Smooth muscle cell (in vitro differentiated cells): Measurements from ENCODE around the gene SLCO2A1. TPM values are rescaled to one million over a fixed set of nuclear protein-coding genes. Genes with fewer than 3 reads are reported as not detected.

Experiments
- DNase-seq: peaks from one replicate; lab custom pipeline; 2025; ENCODE audit not compliant: unreplicated experiment; lab: John Stamatoyannopoulos, UW
- H2AFZ ChIP-seq: fragments of 200-600 bp; sonication (generic); 2 replicates; pipeline ENCODE4 v1.6.0; 2016; ENCODE audit warnings: antibody characterized with exemption, low read depth, mild to moderate bottlenecking
- H3F3A ChIP-seq: fragments of 200-600 bp; sonication (generic); 2 replicates; pipeline ENCODE4 v1.6.0; 2017; ENCODE audit warnings: antibody characterized with exemption, low read depth
- H3K27ac ChIP-seq: fragments of 200-600 bp; sonication (generic); 2 replicates; pipeline ENCODE4 v1.5.1; 2016; ENCODE audit warnings: low read depth, mild to moderate bottlenecking
- H3K27me3 ChIP-seq: fragments of 200-600 bp; sonication (generic); 2 replicates; pipeline ENCODE4 v1.6.1; 2016; ENCODE audit warnings: low read depth, mild to moderate bottlenecking
- H3K36me3 ChIP-seq: fragments of 200-600 bp; sonication (generic); 2 replicates; pipeline ENCODE4 v1.5.1; 2016; ENCODE audit warnings: low read depth
- H3K4me1 ChIP-seq: fragments of 200-600 bp; sonication (generic); 2 replicates; pipeline ENCODE4 v1.5.1; 2016; ENCODE audit warnings: low read depth
- H3K4me2 ChIP-seq: fragments of 200-600 bp; sonication (generic); 2 replicates; pipeline ENCODE4 v1.6.0; 2016; ENCODE audit warnings: mild to moderate bottlenecking
- H3K4me3 ChIP-seq: fragments of 200-600 bp; sonication (generic); 2 replicates; pipeline ENCODE4 v1.5.1; 2016; ENCODE audit warnings: mild to moderate bottlenecking
- H3K79me2 ChIP-seq: fragments of 200-600 bp; sonication (generic); 2 replicates; pipeline ENCODE4 v1.6.0; 2016; ENCODE audit warnings: low read depth, mild to moderate bottlenecking
- H3K9ac ChIP-seq: fragments of 200-600 bp; sonication (generic); 2 replicates; pipeline ENCODE4 v1.6.0; 2016; ENCODE audit warnings: low read depth
- H3K9me3 ChIP-seq: fragments of 200-600 bp; sonication (generic); replicated peaks from 2 replicates; pipeline ENCODE4 v1.5.1; 2016; ENCODE audit warnings: low read depth
- H4K20me1 ChIP-seq: fragments of 200-600 bp; sonication (generic); 2 replicates; pipeline ENCODE4 v1.6.0; 2016; ENCODE audit warnings: low read depth
- WGBS: methylation state at CpG from one replicate; pipeline ENCODE4 v1.1.7; 2016; ENCODE audit warnings: low lambda C conversion rate; 5-methylcytosine and 5-hydroxymethylcytosine counted together
- polyA plus RNA-seq: library from polyadenylated mRNA; unstranded; fragments of >200 nt; fragmentation: Nextera tagmentation; extraction: Ambion mirVana; gene quantifications from 2 replicates; pipeline ENCODE4 v1.2.1, GENCODE V29; 2016
- total RNA-seq: library from RNA; depleted of rRNA; stranded (reverse); fragments of >200 nt; gene quantifications from 2 replicates; pipeline ENCODE4 v1.2.3, GENCODE V29; 2014
- TF ChIP-seq, protein P1 (sequence below): fragments of 200-600 bp; sonication (generic); IDR thresholded peaks from 2 replicates; pipeline ENCODE4 v1.5.1; 2017; ENCODE audit warnings: borderline replicate concordance, mild to moderate bottlenecking, antibody characterized with exemption; ENCODE audit not compliant: insufficient read depth, poor library complexity, severe bottlenecking

Gene SLCO2A1
- total and polyA plus RNA-seq, 2 experiments from 2014 or later, result 7.7 to 14.2 TPM

DNA sequence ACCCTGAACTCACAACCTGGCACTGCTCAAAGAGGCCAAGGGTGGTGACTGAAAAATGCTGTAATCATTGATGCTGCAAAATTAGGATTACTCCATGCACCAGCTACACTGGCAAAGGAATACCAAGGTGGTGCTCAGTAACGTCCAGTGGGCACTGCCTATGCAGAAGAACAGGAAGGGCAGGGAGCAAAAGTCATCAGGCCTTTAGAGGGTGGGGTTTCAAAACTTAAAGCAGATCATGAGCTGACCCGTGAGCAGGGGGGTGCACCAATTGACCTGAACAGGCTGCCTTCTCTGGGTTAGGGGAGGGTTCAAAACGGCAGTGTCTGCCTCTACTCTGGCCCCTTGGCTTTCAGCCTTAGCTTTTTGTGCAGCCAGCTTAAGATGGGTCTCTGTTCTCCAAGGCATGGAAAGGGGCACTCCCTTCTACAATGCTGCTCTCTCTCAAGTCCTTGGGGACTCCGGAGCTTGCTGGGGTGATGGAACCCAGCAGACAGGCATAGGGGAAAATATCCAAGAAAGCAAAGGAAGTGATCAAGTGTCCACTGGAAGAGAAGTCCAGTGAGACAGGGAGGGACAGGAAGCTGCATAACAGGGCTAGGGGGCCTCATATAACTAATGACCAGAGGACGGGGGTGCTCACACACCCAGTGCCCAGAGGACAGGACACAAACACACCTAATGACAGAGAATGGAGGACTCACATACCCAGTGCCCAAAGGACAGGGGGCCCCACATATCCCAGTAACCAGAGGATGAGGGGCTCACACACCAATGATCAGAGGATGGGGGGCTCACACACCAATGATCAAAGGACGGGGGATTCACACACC, 145.5 kb downstream of the SLCO2A1 start:
- Histone ChIP-seq H3K27ac (no peak overlapping the region), H3K4me3 (no peak overlapping the region), H3K27me3 (no peaks in the 10 kb centered on the region), H4K20me1 (no peaks in the 10 kb centered on the region), H3K79me2 (no peaks in the 10 kb centered on the region), H3K36me3 (no peaks in the 10 kb centered on the region), H3K4me2 (no peak overlapping the region), H3K9me3 (no peaks in the 10 kb centered on the region), H3K9ac (no peak overlapping the region), H3K4me1 (peaks cover 8% of the 10 kb centered on the region), H2AFZ (no peak overlapping the region), H3F3A (no peaks in the 10 kb centered on the region)
- DNase-seq, result no peak
- TF ChIP-seq, protein P1, sequence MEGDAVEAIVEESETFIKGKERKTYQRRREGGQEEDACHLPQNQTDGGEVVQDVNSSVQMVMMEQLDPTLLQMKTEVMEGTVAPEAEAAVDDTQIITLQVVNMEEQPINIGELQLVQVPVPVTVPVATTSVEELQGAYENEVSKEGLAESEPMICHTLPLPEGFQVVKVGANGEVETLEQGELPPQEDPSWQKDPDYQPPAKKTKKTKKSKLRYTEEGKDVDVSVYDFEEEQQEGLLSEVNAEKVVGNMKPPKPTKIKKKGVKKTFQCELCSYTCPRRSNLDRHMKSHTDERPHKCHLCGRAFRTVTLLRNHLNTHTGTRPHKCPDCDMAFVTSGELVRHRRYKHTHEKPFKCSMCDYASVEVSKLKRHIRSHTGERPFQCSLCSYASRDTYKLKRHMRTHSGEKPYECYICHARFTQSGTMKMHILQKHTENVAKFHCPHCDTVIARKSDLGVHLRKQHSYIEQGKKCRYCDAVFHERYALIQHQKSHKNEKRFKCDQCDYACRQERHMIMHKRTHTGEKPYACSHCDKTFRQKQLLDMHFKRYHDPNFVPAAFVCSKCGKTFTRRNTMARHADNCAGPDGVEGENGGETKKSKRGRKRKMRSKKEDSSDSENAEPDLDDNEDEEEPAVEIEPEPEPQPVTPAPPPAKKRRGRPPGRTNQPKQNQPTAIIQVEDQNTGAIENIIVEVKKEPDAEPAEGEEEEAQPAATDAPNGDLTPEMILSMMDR, result no peak
- 84% methylated on average over 6 of the region's 6 CpGs for WGBS

DNA sequence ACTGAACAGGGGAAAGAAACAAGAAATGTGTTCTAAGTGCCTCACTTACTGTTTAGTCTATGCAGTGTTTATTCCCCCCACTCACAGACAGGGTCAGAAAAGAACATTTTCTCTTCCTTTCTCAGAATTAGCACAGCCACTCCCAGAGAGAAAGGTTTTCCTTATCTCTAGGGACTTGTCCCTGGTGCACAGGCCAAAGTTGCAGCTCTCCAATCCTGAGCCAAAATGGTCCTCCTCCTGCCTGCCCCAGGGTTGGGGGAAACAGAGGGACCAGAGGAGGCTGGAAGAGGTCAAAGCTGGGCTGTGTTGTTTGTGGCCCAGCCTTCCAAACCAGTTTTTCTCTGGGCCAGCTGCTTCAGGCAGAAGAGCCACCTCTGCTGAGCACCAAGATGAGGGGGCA, 146.1 kb downstream of the SLCO2A1 start:
- no peaks in the 10 kb centered on the region for H3K36me3 ChIP-seq
- peaks cover 8% of the 10 kb centered on the region for H3K4me1 ChIP-seq
- no peak overlapping the region for H3K27ac ChIP-seq
- no peak overlapping the region for H3K4me2 ChIP-seq
- H3K9me3 ChIP-seq, result no peaks in the 10 kb centered on the region
- H3K79me2 ChIP-seq, result no peaks in the 10 kb centered on the region
- no peaks in the 10 kb centered on the region for H3F3A ChIP-seq
- no peaks in the 10 kb centered on the region for H3K27me3 ChIP-seq
- no peak overlapping the region for H3K9ac ChIP-seq
- H3K4me3 ChIP-seq, result no peak overlapping the region
- DNase-seq, result no peak
- TF ChIP-seq, protein P1, result no peak
- no peaks in the 10 kb centered on the region for H4K20me1 ChIP-seq
- no peak overlapping the region for H2AFZ ChIP-seq

DNA sequence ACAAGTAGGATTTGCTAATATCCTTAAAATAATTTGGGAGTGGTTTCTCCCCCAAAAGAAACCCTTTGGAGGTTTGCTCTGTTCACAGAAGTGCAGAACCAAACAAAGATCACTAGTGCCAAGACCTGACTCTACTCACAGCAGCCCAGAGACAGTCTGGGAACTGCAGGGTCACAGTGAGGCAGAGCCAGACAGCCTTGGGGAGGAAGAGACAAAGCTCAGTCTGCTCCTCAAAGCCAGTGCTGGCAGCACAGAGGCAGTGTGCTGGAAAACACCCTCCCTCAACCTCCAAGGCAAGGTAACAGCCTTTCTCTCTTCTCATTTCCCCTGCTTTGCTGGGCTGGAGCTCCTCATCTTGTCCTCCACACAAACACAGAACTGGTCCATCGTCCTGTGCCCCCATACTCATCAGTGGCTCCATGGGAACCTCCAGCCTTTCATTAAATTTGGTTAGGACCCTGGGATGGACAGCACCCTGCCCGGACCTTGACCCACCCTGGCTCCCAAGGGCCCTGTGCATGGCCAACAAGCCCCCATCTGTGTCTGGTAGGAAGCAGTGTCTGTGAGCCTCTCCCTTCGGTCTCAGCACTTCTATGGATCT, 146.6 kb downstream of the SLCO2A1 start:
- Histone ChIP-seq H3K9ac (no peak overlapping the region), H3K79me2 (no peaks in the 10 kb centered on the region), H3K4me1 (peaks cover 4% of the 10 kb centered on the region), H3K4me2 (no peak overlapping the region), H4K20me1 (no peaks in the 10 kb centered on the region), H3K36me3 (no peaks in the 10 kb centered on the region), H3K27me3 (no peaks in the 10 kb centered on the region), H3K4me3 (no peak overlapping the region), H3K27ac (no peak overlapping the region), H3F3A (no peaks in the 10 kb centered on the region), H2AFZ (no peak overlapping the region), H3K9me3 (peaks cover 3% of the 10 kb centered on the region)
- no peak for DNase-seq
- TF ChIP-seq, protein P1, result no peak
- WGBS, result 86% methylated on average over 3 of the region's 3 CpGs
